GM23248 (cell line): ENCODE measurements around the gene NPTX1.

Source experiments
- EZH2 ChIP-seq: fragments of 200-600 bp; sonication (generic); IDR thresholded peaks from 2 replicates; pipeline ENCODE4 v1.6.1; 2018; ENCODE audit warnings: antibody characterized with exemption, mild to moderate bottlenecking; ENCODE audit not compliant: insufficient read depth, poor library complexity, severe bottlenecking
- EZH2phosphoT487 ChIP-seq: fragments of 200-600 bp; sonication (generic); IDR thresholded peaks from 2 replicates; pipeline ENCODE4 v1.6.1; 2018; ENCODE audit warnings: antibody characterized with exemption, moderate library complexity, mild to moderate bottlenecking, low read depth; ENCODE audit not compliant: insufficient read depth

- TF ChIP-seq EZH2 (peak; percentile 99), EZH2phosphoT487 (peak; percentile 65; the same call in 1 of the 2 replicates)
Observed at GRCh38 chr17:80476877-80477646, 655 bp upstream of the NPTX1 start.
